HepG2 (cell line): Measurements from ENCODE around the gene RAC3. TPM values are rescaled to one million over a fixed set of nuclear protein-coding genes. Genes with fewer than 3 reads are reported as not detected.

ENCODE experiments used
- FOXP4 ChIP-seq: sonication (generic); formaldehyde crosslinking; IDR thresholded peaks from 2 replicates; pipeline ENCODE4 v1.4.0; 2020; ENCODE audit warnings: missing genetic modification reagents
- MIXL1 ChIP-seq: IDR thresholded peaks from 2 replicates; pipeline ENCODE4 v1.6.1; 2016
- SNRNP70 ChIP-seq: fragments of 200-400 bp; formaldehyde crosslinking; IDR thresholded peaks from 2 replicates; pipeline ENCODE4 v1.6.1; 2017; ENCODE audit warnings: mild to moderate bottlenecking, low read depth, low read length, moderate library complexity
- SRSF9 ChIP-seq: fragments of 200-400 bp; formaldehyde crosslinking; IDR thresholded peaks from 2 replicates; pipeline ENCODE4 v1.6.1; 2018; ENCODE audit warnings: borderline replicate concordance, mild to moderate bottlenecking, low read depth, low read length; ENCODE audit not compliant: insufficient read depth, poor library complexity, severe bottlenecking
- SRY ChIP-seq: sonication (generic); formaldehyde crosslinking; IDR thresholded peaks from 2 replicates; pipeline ENCODE4 v1.8.0; 2022; ENCODE audit warnings: mild to moderate bottlenecking, missing genetic modification reagents
- TFAP4 ChIP-seq: sonication (generic); IDR thresholded peaks from 2 replicates; pipeline ENCODE4 v1.6.1; 2016; ENCODE audit warnings: low read depth, borderline replicate concordance
- TRIM24 ChIP-seq: sonication (generic); formaldehyde crosslinking; IDR thresholded peaks from 2 replicates; pipeline ENCODE4 v1.8.0; 2022; ENCODE audit warnings: mild to moderate bottlenecking, missing genetic modification reagents
- ZBTB40 ChIP-seq, 2 experiments: fragments of 450-650 bp in 1 of 2; sonication (generic) in 1 of 2; formaldehyde crosslinking in 1 of 2; IDR thresholded peaks; 2 replicates each; pipeline versions ENCODE4 v1.6.1 to v1.8.0; 2016 to 2022; ENCODE audit warnings: antibody characterized with exemption in 1 of 2, mild to moderate bottlenecking in 1 of 2, missing genetic modification reagents in 1 of 2
- ZFY ChIP-seq: sonication (generic); formaldehyde crosslinking; IDR thresholded peaks from 2 replicates; pipeline ENCODE4 v1.4.0; 2020; ENCODE audit warnings: missing genetic modification reagents
- ZNF20 ChIP-seq: sonication (generic); formaldehyde crosslinking; IDR thresholded peaks from 2 replicates; pipeline ENCODE4 v1.4.0; 2020; ENCODE audit warnings: mild to moderate bottlenecking, moderate library complexity, missing genetic modification reagents
- ZNF569 ChIP-seq: sonication (generic); formaldehyde crosslinking; IDR thresholded peaks from 2 replicates; pipeline ENCODE4 v1.5.0; 2020; ENCODE audit warnings: mild to moderate bottlenecking, missing genetic modification reagents, moderate library complexity, borderline replicate concordance
- ZNF607 ChIP-seq: sonication (generic); formaldehyde crosslinking; IDR thresholded peaks from 2 replicates; pipeline ENCODE4 v1.5.1; 2020; ENCODE audit warnings: missing genetic modification reagents, mild to moderate bottlenecking, borderline replicate concordance
- ZNF773 ChIP-seq: sonication (generic); formaldehyde crosslinking; IDR thresholded peaks from 2 replicates; pipeline ENCODE4 v1.4.0; 2020; ENCODE audit warnings: missing genetic modification reagents, borderline replicate concordance
- ZNF782 ChIP-seq: sonication (generic); formaldehyde crosslinking; IDR thresholded peaks from 2 replicates; pipeline ENCODE4 v1.4.0; 2020; ENCODE audit warnings: missing genetic modification reagents, mild to moderate bottlenecking, borderline replicate concordance
- ZNF784 ChIP-seq: sonication (generic); formaldehyde crosslinking; IDR thresholded peaks from 2 replicates; pipeline ENCODE4 v1.5.1; 2020; ENCODE audit warnings: missing genetic modification reagents, mild to moderate bottlenecking, borderline replicate concordance
- polyA plus RNA-seq, 8 experiments: library from polyadenylated mRNA; depleted of rRNA in 3 of 8; stranded (reverse) in 7 of 8; unstranded in 1 of 8; fragments of >200 nt; fragmentation: Illumina TruSeq in 4 of 8; extraction: Trizol in 4 of 8; gene quantifications; 2 replicates each; pipeline versions ENCODE4 v1.2.1 to v1.2.3, GENCODE V29; 2011 to 2016; ENCODE audit warnings: low read depth in 4 of 8, missing spikeins in 1 of 8, mixed read lengths in 1 of 8; ENCODE audit not compliant: insufficient read depth in 1 of 8
- total RNA-seq, 5 experiments: library from RNA; depleted of rRNA; stranded (reverse); fragments of >200 nt; fragmentation: Illumina TruSeq; extraction: Trizol; gene quantifications; 2 replicates each; pipeline ENCODE4 v1.2.3, GENCODE V29; 2016; ENCODE audit warnings: low read depth in 1 of 5

The RAC3 gene
- total and polyA plus RNA-seq, 2 of the 13 experiments (the other 11 are each of a cell fraction or from before 2014, with no cell fraction given), result 10.5 to 21.3 TPM

- TF ChIP-seq ZBTB40 (IDR thresholded peaks at IDR 0.05), result no peak
- peak; percentile 96 for TF ChIP-seq ZBTB40 (CRISPR knock-in tag; IDR thresholded peaks at IDR 0.05)
- TF ChIP-seq FOXP4 (CRISPR knock-in tag), result peak; percentile 66
- no peak for TF ChIP-seq SNRNP70
- peak; percentile 97 for TF ChIP-seq SRY
- TF ChIP-seq MIXL1 (CRISPR knock-in tag), result peak; percentile 55; the same call in 1 of the 2 replicates
- no peak for TF ChIP-seq TRIM24 (CRISPR knock-in tag)
- peak; percentile 76 for TF ChIP-seq TFAP4
- TF ChIP-seq ZNF773 (CRISPR knock-in tag), result peak; percentile 97
- no peak for TF ChIP-seq ZNF569 (CRISPR knock-in tag)
- no peak for TF ChIP-seq SRSF9
- no peak; the same call in 1 of the 2 replicates for TF ChIP-seq ZNF20 (CRISPR knock-in tag)
- peak; percentile 98 for TF ChIP-seq ZNF607 (CRISPR knock-in tag)
- TF ChIP-seq ZNF782 (CRISPR knock-in tag), result peak; percentile 91
- peak; percentile 97 for TF ChIP-seq ZNF784 (CRISPR knock-in tag)
- peak; percentile 94 for TF ChIP-seq ZFY
Observed at GRCh38 chr17:81992306-81993102, 39.0 kb upstream of the RAC3 start (continued).
